Measurements from ENCODE around the gene CCSER2.

The CCSER2 gene

GRCh38 chr10:84352251-84352842, 24.0 kb downstream of the CCSER2 start:
- no peak for DNase-seq

DNA sequence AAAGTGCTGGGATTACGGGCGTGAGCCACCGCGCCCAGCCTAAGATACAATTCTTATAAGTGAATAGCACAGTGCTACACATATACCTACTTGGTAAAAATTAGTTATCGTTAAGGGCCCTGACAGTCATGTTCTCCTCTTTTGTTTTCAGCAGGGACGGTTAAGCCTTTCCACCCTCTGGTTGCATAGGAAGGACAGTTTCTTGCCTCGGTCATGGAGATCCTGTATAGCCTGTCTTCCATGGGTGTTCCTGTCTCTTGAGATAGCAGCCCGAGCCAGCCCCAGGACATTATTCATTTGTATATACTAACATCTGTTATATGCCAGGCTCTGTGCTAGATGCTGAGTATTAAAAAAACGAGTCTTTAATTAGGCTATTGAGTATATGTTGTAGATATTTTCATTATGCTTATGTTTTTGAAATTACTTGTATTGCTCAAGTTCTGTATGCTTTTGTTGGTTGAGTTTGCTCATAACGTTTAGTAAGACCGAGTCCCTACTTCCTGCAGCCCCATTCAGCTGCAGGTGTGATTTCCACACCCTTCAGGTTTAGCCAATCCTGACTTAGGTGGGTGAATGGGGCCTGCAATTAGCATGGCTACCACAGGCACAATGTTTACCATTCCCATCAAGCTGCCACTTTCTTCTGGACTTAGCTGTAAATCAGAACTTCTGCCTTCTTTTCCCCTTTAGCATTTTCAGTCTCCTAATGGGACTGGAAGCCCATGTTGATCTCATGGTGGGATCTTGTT, 24.8 kb downstream of the CCSER2 start:
- DNase-seq: no peak

DNA sequence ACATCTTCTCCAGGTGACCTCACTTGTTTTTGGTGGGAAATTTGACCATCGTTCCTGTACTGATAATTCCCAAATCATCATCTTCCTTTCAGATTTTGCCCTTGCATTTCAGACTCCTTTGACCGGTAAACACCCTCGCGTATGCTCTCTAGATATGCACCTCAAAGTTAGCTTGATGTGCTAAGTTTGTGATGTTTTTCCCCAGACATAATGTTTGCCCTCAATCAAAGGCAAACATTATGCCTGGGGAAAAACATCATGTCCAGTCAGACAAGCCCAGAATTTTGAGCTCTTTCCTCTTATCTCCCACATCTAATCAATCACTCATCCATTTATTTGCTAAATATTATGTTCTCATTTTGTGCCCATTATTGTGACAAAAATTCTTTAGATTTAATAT, 26.2 kb downstream of the CCSER2 start:
- DNase-seq: no peak

DNA sequence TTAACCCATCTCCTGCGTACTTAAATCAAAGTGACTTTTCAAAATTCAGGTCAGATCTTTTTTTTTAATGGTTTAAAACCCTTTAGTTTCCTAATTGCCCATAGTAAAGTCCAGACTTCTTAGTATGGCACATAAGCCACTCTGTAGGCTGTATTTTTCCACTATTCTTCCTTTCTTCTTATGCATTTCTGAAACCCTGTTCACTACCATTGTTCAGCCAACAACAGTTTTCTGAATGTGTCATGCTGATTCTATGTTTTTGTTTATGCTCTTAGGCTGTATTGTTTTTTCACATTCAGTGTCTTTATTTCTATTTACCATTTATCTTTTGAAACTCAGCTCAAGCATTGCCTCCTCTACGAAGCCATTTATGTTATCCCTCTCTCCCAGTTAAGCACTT, 26.7 kb downstream of the CCSER2 start:
- no peak for DNase-seq

DNA sequence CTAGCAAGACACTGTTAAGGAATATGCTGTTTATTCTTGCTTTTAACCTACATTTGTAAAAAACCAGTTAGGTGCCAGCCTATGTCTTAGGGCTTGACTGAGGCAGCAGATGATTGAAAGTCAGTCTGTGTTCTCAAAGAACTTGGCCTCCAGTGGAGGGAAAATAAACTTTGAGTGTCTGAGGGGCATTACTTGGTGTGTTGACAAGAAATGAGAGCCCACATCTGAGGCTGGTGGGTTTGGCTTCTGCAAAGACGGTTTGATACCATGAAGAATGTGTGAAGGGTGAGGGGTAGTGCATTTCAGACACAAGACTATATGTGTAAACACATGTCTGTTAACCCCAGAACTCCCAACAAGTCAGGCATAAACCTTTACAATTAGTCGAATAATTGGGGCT, 28.5 kb downstream of the CCSER2 start:
- DNase-seq: no peak

DNA sequence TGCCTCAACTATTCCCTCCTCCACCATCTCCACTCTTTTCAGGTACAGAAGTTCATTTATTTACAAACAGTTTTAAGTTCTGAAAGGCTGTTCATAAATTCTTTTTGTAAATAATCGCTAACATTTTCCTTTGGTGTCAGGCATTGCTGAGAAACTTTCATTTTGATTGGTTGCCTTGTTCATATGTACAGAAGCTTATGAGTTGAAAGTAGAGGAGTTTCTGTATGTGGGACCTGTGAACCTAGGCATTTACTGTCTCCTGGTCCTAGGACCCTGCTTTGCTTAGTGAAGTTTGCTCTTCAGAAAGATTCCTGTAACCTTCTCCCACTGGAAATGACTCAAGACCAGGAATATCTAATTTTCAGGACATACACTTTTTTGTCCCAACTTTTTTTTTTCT, 30.4 kb downstream of the CCSER2 start:
- no peak for DNase-seq

DNA sequence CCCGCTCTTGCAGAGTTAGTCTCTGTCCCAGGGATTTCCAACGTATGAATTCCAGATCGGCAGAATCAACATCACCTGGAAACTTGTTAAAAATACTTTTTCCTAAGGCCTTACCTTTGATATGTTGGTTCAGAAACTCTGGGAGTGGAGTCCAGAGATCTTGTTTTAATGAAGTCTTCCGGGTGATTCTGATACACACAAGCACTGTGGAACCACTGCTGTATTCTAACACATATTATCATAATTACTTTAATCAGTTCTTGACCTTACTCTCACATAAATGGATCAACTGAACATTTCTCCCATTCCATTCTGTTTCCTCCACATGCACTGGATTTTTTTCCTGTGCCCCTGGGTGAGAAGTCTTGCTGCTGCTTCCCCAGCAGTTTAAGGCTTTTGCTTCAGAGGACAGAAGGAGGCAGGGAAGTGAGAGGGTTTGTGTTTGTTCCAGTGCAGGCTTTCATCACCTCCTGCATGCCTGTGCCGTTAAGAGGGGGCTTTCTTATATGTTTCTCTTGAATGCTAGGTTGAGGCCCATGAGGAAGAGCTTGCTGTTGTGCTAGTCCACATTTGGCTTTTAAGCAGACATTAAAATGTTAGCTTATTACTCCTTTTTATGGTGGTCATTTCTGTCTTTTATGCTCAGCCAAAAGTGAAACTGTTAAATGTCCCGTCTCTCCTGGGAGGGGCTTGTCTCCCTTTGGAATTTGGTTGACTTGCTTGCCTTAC, 32.4 kb downstream of the CCSER2 start:
- no peak for DNase-seq

- DNase-seq: no peak
Observed at GRCh38 chr10:84365335-84365881, 37.0 kb downstream of the CCSER2 start.

DNA sequence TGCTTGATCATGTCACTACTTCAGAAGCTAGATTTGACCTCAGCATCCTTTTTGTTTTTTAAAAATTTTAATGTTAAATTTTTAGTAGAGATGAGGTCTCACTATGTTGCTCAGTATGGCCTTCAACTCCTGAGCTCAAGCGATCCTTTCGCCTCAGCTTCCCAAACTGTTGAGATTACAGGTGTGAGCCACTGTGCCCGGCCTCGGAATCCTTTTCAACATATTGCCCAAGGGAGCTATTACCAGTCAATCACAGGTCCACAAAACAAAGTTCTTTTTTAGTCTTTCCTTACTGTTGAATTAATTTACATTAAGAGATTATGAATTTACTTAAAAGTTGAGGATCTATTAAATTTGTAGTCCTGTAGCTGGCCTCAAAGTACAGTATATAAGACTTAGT, 37.7 kb downstream of the CCSER2 start:
- no peak for DNase-seq

DNA sequence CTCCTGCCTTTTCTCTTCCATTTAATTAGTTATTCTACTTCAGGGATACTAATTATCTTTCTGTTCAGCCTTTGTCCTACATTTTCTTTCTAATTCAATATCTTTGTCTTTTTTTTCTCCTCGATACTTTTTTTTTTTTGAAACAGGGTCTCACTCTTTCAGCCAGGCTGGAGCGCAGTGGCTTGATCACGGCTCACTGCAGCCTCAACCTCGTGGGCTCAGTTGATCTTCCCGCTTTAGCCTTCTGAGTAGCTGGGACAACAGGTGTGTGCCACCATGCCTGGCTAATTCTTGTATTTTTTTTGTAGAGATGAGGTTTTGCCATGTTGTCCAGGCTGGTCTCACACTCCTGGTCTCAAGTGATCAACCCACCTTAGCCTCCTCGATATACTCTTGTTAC, 38.9 kb downstream of the CCSER2 start:
- DNase-seq: no peak

GRCh38 chr10:84368828-84369227, 40.4 kb downstream of the CCSER2 start:
- DNase-seq: no peak

DNA sequence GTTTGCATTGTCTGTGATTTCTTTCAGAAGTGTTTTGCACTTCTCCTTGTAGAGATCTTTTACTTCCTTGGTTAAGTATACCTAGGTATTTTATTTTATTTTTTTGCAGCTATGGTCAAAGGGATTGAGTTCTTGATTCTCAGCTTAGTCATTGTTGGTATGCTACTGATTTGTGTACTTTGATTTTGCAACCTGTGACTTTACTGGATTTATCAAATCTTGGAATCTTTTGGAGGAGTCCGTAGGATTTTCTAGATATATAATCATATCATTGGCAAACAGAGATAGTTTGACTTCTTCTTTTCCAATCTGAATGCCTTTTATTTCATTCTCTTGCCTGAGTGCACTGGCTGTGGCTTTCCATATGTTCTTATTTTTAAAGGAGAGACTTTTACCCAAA, 41.9 kb downstream of the CCSER2 start:
- DNase-seq: no peak

GRCh38 chr10:84371944-84372343, 43.6 kb downstream of the CCSER2 start:
- no peak for DNase-seq

DNA sequence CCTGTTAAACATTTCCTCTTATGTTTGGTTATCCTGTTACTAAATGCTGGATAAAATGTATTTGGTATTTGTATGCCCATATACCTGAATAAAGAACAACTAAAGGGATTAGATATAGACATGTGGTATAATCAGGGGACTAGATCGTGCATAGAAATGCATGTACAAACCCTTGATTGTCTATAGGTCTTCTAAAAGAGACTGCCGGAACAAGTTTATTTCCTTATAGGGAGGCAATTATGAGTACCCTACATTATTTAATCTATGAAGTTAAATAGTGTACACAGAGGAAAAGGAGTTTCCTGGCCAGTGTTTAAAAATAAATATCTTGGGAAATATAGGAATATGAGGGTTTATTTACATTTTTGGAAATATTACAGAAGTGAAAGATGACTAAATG, 44.6 kb downstream of the CCSER2 start:
- DNase-seq: no peak

GRCh38 chr10:84374455-84374854, 46.1 kb downstream of the CCSER2 start:
- no peak for DNase-seq

GRCh38 chr10:84375011-84375410, 46.6 kb downstream of the CCSER2 start:
- no peak for DNase-seq

DNA sequence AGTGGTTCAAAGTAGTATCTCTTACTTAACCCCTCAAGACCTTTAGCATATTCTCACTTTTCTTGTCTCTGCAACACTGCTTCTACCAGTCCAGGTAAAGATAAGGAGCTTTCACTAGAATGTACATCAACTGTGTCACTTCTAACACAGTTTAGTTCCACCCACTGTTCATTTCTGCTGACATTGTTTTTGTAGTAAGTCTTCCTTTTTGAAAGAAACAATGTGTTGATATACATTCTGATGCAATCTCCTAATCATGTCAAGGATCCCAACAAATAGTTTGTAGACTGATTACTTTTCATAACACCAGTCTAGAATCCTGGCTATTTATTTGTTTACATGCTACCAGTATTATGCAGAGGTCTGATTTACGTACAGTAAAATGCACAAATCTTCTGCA, 47.5 kb downstream of the CCSER2 start:
- DNase-seq: no peak

DNA sequence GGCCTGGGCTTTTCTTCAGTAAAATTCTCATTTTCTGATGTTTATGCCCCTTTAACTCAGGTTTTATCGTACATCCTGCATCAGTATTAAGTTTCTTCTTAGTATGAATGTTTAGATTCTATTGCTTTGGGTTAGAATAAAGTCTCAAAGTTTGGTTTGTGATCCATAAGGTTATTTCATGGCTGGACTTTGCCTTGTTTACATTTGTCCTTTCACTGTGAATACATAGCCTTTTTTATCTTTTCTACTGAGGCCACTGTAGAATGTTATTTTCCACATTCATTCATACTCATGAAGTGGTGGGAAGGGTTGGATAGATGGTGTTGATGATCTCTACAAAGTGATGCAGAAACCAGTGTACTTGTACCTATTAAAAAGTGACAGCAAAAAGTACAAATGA, 59.8 kb downstream of the CCSER2 start:
- DNase-seq: no peak

GRCh38 chr10:84390364-84390763, 62.0 kb downstream of the CCSER2 start:
- no peak for DNase-seq

DNA sequence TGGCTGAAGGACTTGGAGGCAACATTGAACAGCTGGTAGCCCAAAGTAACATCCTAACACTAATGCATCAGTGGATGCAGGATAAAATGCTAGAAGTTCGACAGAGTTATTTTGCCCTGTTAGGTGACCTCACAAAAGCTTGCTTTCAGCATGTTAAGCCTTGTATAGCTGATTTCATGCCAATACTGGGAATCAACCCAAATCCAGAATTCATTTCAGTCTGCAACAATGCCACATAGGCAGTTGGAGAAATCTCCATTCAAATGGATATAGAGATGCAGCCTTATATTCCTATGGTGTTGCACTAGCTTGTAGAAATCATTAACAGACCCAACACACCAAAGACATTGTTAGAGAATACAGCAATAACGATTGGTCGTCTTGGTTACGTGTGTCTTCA, 62.9 kb downstream of the CCSER2 start:
- peak; percentile 65 for DNase-seq

GRCh38 chr10:84392181-84392580, 63.8 kb downstream of the CCSER2 start:
- DNase-seq: no peak

DNA sequence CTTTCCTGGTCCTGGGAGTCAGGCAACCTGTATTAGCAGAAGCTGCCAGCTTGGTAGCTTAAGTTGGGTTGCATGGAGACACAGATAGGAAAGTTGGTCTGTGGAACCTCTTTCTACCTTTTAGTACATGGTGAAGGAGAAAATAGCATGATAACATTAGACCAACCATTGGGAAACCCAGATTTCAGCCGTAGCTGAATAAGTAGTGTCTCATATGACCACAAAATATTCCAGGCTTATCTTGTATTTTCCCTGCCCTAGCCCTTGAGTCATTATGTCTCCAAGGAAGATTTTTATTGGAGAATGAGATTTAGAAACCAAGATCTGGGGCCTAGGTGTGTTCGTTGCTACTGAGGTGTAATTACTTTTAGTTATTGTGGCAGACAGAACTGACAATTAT, 67.2 kb downstream of the CCSER2 start:
- no peak for DNase-seq

- DNase-seq: no peak
Observed at GRCh38 chr10:84397735-84398144, 69.4 kb downstream of the CCSER2 start.

- no peak for DNase-seq
Observed at GRCh38 chr10:84398696-84399095, 70.3 kb downstream of the CCSER2 start.

Measured in NCI-H446 treated with DMSO at 0.1 percent for 48 hours (cell line).